NCI-H146 treated with DMSO at 0.1 percent for 48 hours (cell line): ENCODE measurements around the gene HADHA.
"Not testable (repeated sequence)": the region's sequence is repeated elsewhere in the genome, so short reads cannot be mapped to it uniquely, and the experiment has no call there.

Experiments used
- DNase-seq: peaks from one replicate; lab custom pipeline; 2025; ENCODE audit not compliant: unreplicated experiment; lab: John Stamatoyannopoulos, UW

HADHA gene

DNA sequence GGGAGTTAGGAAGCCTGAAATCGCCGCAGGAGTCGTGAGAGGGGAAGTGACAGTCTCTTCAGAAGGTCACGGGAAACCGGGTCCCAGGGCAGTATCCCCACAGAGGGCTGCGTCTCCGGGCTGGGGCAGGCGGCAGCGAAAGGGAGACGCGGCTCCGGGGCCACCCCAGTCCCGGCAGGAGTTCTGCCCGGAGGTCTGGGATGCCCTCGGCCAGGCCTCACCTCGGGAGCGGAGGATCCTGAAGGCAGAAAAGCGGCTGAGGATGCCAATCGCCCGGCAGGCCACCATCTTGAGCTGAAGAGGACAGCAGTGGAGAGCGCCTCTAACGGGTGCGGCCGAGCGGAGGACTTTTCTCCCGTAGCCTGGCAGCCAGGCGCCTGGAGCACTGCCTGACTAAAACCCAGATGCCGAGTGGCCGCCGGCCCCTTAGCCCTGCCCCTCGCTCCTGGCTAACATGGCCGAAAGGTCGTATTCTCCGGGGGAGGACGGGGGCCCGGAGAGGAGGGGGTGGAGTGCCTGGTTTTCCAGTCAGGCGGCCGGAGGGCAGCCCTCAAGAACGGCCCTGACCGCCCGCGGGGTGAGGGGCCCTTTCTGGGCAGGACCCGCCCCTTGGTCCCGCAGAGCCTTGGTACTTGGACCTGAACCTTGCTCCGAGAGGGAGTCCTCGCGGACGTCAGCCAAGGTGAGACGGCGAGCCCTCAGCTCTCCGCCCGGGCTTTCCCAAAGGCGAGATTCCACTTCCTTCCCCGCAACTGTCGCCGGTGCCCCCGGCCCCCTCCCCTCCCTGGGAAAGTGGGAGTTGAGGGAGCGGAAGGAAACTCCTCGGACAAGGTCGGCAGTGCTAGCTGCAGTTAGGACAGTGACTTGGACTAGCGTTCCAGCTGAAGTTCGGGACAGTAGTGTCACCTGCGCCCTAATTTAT lies at the start of gene HADHA, which contains the start of gene HADHB:
TSS of gene HADHA (minus strand) at position 324 of the 922 bp plus-strand sequence. CDS start at position 288, 36 bp downstream.
TSS of gene HADHB (plus strand) at position 631 of the 922 bp plus-strand sequence. CDS start 9,316 bp downstream, outside the sequence.
- DNase-seq: peak; percentile 90

DNA sequence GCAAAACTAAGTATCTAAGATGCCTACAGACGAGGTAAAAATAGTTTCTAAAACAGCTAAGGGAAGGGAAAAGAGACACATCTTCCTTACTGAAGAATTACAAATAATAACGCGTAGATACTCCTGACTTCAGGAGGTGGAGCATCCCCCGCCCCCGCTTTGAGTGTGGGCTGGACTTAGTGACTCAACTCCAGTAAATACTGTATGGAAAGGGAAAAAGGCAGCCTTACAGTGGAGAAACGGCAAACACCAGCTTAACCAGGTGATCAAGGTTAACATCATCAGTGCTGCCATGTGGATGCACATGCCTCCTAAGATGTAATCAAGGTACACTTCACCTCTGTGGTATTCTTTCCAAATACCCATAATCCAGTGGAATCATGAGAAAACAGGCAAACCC lies 48.2 kb upstream of the HADHA start:
- no peak for DNase-seq

DNA sequence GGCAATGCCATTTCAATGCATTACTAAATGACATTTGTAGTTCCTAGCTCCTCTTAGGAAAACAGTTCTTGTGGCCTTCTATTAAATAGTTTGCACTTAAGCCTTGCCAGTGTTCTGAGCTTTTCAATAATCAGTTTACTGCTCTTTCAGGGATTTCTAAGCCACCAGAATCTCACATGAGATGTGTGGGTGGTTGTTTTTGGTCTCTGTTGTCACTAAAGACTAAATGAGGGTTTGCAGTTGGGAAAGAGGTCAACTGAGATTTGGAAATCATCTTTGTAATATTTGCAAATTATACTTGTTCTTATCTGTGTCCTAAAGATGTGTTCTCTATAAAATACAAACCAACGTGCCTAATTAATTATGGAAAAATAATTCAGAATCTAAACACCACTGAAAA lies 45.6 kb upstream of the HADHA start:
- DNase-seq: no peak

DNA sequence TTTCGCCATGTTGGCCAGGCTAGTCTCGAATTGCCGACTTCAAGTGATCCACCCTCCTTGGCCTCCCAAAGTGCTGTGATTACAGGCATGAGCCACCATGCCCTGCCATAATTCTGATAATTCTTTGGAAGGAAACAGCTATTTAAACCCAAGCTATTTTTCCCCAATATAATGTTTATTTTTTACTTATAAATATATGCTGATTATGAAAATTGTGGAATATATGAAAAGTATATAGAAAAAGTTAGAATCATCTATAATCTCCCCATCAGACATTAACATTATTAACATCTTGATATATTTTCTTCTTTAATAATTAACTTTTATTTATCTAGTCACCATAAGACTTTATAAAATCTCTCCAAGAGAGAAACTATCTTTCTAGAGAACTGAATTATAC lies 41.5 kb upstream of the HADHA start:
- DNase-seq: no peak

DNA sequence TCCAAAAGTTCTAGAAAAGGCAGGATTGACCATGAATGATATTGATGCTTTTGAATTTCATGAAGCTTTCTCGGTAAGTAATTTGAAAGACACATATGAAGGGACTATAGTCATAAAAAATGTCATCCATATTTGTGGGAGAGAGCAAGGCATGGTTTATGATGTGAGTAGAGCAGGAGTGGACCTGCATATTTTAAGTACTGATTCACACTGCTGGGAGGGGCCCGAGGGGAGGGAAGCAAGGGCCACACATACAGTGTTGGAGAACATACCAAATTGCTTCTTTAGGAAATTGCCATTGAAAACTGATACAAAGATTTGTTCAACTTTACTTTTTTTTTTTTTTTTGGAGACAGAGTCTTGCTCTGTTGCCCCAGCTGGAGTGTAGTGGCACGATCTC lies 39.7 kb upstream of the HADHA start:
- DNase-seq: no peak

DNA sequence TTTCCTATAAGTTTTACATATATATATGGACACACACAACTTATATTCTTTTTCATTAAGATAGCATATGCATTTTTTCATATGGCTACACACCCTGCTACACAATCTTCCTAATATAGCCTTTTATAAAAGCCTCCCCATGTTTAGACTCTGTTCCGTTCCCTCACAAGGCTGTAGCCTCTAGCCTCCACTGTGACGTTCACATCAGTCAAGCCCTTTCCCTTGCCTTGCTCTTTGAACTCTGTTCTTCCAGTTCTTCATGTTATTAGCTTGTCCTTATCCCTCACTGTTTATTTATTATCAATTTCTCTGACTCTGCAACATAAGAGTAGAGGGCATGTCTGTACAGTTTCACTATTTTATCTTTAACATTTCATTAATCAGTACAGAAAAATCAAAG lies 39.2 kb upstream of the HADHA start:
- DNase-seq: no peak

DNA sequence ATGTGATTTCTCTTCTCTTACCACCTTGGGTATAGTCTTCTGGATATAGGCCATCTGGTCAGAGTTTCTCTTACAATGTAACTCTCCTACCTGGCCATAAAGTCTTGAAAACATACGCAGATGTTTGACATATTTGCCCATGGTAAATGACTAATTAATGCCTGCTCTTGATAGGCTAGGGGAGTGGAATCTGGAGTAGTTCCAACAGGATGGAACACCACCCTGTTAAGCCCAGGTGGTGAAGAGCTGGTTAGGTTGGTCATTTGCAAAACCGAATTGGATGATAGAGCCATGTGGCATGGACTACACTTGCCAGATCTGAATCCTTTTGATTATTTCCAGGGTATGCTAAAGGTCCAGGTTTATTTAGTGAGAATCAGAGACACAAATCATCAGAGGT lies 36.8 kb upstream of the HADHA start:
- DNase-seq: no peak

DNA sequence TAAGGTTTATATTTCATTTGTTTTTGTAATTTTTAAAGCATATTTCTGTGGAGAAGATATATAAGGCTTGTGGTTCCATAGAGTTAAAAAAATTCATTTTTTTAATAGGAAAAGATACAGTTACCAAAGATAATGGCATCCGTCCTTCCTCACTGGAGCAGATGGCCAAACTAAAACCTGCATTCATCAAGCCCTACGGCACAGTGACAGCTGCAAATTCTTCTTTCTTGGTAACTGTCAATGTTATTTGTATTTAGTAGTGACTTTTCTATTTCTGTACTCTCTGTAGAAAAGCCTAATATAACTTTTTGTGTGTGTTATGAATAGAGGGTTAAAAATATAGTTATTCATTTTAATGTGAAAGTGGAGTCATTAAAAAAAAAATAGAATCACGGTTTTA lies 35.5 kb upstream of the HADHA start:
- no peak for DNase-seq

DNA sequence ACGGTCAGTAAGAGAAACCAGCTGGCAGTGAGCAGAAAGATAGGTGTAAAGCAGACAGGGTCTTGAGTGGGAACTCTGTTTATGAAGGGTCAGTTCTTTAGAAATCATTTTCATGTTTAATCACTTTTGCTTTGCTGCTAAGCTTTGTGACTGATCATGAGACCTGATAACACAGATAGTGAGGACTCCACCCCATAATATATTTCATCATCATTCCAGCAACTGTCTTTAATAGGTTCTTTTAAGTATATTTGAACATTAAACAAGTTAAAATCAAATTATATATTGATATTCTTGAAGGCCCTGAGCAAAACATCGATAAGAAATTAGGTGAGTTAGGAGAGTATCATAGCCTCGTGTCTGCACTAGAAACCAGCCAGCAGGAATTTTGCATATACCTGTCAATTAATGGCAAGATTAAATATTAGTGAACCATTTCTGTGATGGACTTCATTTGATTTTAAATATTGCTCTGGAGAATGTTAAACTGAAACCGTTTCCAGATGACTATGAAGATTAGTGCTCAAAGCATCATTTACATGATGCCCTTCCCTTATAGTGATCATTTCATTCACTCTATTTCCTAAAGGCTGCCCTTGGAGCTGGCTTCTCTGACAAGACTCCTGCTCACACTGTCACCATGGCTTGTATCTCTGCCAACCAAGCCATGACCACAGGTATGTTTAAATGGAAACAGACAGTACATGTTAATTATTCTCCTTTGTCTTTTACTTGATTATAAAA lies 32.2 kb upstream of the HADHA start:
- DNase-seq: no peak

DNA sequence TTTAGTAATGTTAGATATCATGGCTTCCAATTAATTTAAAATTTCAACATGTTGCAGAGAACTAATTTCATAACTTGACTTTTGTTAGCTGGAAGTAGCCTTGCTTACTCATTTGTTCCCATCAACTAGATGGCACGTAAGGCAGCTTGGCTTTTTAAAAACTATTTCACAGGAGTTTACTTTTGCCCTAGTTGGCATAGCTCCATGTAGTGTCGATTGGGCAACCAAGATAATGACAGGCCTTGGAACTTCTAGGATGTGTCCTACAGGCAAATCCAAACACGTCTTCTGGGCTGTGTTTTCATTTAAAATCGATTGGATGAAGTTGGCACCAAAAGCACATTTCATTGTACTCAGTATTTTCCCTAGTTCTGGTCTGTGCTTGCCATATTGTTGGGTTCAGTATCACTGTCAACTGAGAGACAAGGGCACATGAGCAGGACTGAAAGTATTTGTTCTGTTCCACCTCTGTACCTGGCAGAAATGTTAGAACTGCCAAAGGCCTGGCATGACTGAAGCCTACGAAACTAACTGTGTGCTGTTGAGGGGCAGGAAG lies 29.7 kb upstream of the HADHA start:
- no peak for DNase-seq

DNA sequence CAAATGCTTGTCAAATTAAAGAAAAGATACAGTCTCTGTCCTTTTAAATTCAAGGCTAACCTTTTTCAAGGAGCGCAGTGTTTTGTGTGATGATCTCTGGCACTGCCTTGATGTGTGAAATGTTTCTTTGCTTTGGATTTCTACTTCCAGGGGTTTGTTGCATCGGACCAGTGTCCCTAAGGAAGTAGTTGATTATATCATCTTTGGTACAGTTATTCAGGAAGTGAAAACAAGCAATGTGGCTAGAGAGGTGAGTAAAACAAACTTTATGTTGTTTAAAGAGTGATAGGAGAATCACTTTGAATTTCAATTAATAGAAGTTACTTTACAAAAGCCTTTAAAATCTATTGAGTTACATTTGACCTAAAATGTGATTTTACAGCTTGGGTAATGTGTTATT lies 29.1 kb upstream of the HADHA start:
- no peak for DNase-seq

DNA sequence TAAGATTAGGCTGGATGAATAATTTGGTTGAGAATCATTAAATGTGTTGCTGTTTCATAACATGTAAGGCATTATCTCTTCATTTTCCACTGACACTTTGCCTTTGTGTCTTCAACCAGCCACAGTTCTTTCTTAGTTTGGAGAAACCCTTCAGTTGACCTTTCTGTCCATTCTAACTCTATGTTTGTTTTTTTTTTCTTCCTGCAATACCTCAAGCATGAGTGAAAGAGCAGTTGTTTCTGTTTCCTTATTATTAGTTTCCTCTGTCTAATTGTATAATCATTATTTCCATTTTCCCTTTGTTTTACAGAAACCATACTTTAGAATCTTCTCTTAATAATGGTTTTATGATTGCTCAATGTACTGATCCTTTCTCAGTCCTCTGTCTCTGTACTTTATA lies 25.9 kb upstream of the HADHA start:
- DNase-seq: no peak

DNA sequence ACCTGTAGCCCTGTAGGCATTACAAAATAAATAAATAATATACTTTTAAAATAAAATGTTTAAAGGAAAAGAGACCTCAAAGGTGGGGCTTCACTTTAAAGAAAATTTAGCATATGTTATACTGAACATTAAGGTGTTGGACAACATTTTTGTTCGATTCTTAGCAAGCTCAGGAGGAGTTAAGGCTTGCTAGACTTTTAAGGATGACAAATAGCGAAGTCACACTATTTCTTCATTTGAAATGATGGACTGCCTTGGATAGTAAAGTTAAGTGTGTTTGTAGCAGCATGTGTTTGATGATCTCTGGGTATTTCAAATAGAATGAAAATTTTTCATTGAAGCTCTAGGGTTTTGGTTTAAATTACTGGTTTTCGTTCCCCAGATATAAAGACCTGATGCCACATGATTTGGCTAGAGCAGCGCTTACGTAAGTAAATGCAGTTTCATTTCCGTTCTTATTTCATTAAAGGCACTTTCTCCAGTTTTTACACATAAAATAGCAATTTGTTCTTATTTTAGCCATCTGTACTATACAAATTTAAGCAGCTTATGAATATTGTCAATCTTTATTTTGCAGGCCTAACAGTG lies 25.2 kb upstream of the HADHA start:
- DNase-seq: no peak

DNA sequence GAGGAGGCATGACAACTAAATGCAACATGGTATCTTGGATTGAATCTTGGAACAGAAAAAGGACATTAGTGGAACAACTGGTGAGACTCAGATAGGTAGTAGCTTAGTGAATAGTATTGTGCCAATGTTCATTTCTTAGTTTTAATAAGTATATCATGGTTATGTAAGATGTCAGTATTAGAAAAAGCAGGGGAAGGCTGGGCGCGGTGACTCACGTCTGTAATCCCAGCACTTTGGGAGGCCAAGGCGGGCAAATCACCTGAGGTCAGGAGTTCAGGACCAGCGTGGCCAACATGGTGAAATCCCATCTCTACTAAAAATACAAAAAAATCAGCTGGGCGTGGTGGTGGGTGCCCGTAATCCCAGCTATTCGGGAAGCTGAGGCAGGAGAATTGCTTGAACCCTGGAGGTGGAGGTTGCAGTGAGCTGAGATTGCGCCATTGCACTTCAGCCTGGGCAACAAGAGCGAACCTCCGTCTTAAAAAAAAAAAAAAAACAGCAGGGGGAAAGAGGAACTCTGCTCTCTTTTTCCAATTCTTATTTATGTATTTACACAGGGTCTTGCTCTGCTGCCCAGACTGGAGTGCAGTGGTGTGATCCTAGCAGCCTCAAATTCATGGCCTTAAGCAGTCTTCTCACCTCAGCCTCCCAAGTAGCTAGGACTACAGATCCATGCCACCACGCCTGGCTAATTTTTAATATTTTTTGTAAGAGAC lies 24.4 kb upstream of the HADHA start:
- DNase-seq: not testable (repeated sequence)

DNA sequence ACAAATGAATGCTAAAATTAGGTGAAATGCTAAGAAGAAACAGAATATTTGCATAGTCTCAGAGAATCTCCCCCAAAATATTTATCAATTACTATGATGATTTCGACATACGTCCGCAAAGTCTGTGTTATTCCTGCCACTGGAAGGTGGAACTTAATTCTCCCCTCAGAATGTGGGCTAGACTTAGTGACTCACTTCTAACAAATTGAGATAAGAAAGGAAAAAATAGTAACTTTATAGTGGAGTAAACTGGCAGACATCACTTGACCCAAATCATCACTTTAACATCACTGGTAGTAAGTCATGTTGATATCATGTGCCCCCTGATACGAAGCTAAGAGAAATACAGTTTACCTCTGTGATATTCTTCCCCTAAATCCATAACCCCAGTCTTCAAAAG lies 23.8 kb upstream of the HADHA start:
- DNase-seq: no peak

DNA sequence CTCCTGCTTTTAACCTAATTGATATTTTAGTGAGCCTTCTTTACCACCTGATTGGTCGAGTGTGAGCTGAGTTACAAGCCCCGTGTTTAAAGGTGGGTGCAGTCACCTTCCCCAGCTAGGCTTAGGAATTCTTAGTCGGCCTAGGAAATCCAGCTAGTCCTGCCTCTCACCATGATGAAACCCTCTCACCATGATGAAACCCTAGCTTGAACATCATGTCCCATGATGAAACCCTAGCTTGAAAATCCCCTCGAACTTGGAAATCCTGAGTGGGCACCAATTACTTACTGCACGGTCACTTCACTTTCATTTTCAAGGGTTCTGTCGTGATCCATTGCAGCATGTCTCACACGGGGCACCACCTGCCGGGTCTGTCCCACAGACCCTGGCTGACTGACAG lies 14.4 kb upstream of the HADHA start:
- DNase-seq: not testable (repeated sequence)

DNA sequence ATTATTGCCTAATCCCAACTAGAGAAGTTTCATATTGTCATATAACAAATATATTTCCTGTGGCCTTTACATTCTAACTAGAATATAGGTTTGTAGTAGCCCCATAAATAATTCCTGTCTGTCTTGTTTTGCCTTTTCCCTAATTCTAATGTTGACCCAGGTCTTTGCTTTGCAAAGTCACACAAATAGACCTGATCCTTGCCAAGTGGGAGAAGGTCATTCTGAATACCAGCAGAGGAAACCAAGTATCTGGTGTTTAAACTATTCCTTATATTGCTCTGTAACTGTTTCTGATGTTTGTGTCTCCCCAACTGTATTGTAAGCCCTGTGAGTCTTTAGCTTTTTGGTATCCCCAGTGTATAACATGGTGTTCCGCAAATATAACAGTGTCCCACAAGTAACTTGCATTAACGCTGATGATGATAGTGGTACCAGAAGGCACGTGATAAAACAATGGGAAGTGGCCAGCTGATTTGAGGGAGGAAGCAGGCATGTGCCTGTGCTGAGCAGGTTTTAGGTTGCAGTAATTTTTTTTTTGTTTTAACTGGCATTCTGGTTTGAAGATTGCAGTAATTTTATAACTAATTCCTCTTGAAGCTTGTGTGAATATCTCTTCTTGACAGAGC lies 11.4 kb upstream of the HADHA start:
- no peak for DNase-seq

DNA sequence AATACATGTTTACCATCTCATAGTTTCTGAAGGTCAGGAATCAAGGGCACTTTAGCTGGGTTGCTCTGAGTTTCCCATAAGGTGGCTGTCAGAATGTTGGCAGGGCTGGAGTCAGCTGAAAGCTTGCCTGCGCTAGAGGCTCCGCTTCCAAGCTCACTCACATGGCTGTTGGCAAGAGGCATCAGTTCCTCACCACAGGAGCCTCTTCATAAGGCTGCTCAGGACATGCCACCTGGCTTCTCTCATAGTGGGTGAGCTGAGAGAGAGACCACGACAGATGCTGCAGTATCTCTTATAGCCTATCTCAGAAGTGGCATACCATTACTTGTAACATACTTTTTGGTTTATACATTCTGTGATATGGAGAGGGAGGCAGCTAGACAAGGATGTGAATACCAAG lies 7.5 kb upstream of the HADHA start:
- no peak for DNase-seq

DNA sequence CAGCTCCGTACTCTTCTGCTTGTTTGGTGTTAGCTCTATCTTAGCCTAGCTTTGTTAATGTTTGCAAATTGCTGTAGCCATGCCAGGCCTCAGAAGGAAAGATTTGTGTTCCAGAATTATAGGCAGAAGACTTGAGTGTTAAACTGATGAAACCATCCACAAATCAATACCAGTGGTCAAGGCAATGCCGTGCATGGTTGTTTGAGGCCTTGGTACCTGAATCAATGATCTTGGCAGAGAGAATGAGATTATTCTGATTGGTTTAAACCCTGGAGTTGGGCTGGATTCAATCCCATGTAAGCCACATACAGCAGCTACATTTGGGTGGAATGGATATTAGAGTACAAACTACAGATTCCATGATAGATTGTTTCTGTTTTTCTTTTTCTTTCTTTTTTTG lies 5.2 kb upstream of the HADHA start:
- DNase-seq: no peak

DNA sequence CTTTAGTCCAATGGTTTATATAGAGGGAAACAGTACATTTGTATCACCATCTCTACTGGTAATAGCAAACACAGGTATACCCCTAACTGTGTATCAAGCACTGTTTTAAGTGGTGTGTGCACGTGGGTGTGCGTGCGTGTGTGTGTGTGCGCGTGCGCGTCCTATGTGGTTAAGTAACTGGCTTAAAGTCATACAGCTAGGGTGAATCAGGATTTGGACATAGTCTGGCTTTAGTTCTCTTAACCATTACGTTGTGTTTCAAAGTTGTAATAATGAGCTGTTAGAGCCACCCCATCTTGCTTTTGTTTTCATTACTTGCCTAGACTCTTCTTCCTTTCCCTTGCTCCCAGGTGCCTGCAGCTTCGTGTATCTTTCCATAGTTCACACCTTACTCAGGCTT lies 2.4 kb upstream of the HADHA start:
- DNase-seq: no peak
